Measurements from ENCODE around the gene PPP1R37. TPM values are rescaled to one million over a fixed set of nuclear protein-coding genes. Genes with fewer than 3 reads are reported as not detected.

Gene PPP1R37
- total and polyA plus RNA-seq, 2 experiments from 2014 or later = 14.0 to 30.8 TPM

DNA sequence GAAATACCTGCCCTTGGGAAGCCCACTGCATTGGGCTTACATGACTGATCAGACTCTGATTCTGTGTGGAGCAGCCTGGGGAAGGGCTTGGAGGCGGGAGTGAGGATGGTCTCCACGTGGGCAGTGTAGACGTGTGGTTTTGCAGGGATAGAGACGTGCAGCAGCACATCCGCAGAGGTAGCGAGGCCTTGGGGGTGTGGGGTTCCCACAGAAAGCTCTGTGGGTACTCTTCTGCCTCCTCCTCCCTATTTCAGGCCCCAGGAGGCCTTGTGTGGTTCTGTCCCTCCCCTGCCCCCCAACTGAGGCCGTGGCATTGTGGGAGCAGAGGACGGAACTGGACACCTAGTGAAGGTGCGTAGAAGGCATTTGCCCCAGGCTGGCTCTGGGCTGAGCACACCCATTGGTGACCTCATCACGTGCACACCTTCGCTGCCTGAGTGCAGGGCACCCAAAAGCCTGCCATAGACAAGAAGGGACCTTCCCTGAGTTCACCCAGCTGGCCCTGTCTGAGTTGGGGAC, 28.9 kb downstream of the PPP1R37 start:
- TF ChIP-seq EZH2 (IDR thresholded peaks at IDR 0.05; ENCODE audit: borderline replicate concordance) = no peak
- TF ChIP-seq, protein P1, sequence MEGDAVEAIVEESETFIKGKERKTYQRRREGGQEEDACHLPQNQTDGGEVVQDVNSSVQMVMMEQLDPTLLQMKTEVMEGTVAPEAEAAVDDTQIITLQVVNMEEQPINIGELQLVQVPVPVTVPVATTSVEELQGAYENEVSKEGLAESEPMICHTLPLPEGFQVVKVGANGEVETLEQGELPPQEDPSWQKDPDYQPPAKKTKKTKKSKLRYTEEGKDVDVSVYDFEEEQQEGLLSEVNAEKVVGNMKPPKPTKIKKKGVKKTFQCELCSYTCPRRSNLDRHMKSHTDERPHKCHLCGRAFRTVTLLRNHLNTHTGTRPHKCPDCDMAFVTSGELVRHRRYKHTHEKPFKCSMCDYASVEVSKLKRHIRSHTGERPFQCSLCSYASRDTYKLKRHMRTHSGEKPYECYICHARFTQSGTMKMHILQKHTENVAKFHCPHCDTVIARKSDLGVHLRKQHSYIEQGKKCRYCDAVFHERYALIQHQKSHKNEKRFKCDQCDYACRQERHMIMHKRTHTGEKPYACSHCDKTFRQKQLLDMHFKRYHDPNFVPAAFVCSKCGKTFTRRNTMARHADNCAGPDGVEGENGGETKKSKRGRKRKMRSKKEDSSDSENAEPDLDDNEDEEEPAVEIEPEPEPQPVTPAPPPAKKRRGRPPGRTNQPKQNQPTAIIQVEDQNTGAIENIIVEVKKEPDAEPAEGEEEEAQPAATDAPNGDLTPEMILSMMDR (IDR thresholded peaks at IDR 0.05; ENCODE audit: poor library complexity) = no peak
- TF ChIP-seq EZH2phosphoT487 (IDR thresholded peaks at IDR 0.05; ENCODE audit: low read depth, severe bottlenecking, unreplicated experiment) = no peak
- Histone ChIP-seq H3K4me1 (ENCODE audit: insufficient read depth) (peaks cover 18% of the 10 kb centered on the region), H2AFZ (no peak overlapping the region), H3K4me2 (no peak overlapping the region), H3K27ac (no peak overlapping the region), H3K9me3 (ENCODE audit: low read depth) (no peaks in the 10 kb centered on the region), H3K27me3 (no peaks in the 10 kb centered on the region), H3K79me2 (peaks cover 98% of the 10 kb centered on the region), H3K36me3 (replicated peaks; ENCODE audit: insufficient read depth, low read depth) (no peaks in the 10 kb centered on the region), H4K20me1 (ENCODE audit: insufficient read depth, poor library complexity, severe bottlenecking) (peaks cover 66% of the 10 kb centered on the region), H3K4me3 (no peak overlapping the region), H3K9me2 (replicated peaks; ENCODE audit: insufficient read depth) (no peaks in the 10 kb centered on the region)
- no peak for DNase-seq (ENCODE audit: low spot score)
- WGBS (ENCODE audit: low lambda C conversion rate, missing lambda C conversion rate) = 92% methylated on average over 11 of the region's 11 CpGs

DNA sequence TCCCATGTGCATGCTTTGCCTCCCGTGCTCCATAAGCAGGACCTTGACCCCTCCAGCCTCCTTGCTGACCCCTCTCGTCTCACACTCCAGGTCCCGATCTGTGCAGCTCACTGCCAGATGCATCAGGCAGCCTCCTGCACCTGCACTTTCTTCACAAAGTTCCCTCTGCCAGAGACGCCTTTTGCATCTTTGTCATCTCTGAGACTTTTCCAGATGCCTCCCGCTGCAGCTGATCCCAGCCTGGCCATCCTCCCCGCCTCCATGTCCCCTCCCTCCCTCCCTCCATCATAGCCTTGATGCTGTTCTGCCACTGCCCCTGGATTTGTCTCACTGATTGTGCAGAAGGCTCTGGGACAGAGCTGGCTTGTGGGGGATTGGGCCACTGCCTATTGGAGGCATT, 29.9 kb downstream of the PPP1R37 start:
- Histone ChIP-seq H3K9me2 (replicated peaks; ENCODE audit: insufficient read depth) (no peaks in the 10 kb centered on the region), H3K36me3 (replicated peaks; ENCODE audit: insufficient read depth, low read depth) (no peaks in the 10 kb centered on the region), H3K4me3 (no peak overlapping the region), H4K20me1 (ENCODE audit: insufficient read depth, poor library complexity, severe bottlenecking) (peaks cover 58% of the 10 kb centered on the region), H2AFZ (no peak overlapping the region), H3K27me3 (no peaks in the 10 kb centered on the region), H3K79me2 (peaks cover 98% of the 10 kb centered on the region), H3K27ac (no peak overlapping the region), H3K4me2 (no peak overlapping the region), H3K9me3 (ENCODE audit: low read depth) (no peaks in the 10 kb centered on the region), H3K4me1 (ENCODE audit: insufficient read depth) (peaks cover 11% of the 10 kb centered on the region)
- DNase-seq (ENCODE audit: low spot score) = no peak
- WGBS (ENCODE audit: low lambda C conversion rate, missing lambda C conversion rate) = 90% methylated on average over 6 of the region's 6 CpGs
- TF ChIP-seq EZH2 (IDR thresholded peaks at IDR 0.05; ENCODE audit: borderline replicate concordance) = no peak
- TF ChIP-seq EZH2phosphoT487 (IDR thresholded peaks at IDR 0.05; ENCODE audit: low read depth, severe bottlenecking, unreplicated experiment) = no peak
- TF ChIP-seq, protein P1 (IDR thresholded peaks at IDR 0.05; ENCODE audit: poor library complexity) = no peak

DNA sequence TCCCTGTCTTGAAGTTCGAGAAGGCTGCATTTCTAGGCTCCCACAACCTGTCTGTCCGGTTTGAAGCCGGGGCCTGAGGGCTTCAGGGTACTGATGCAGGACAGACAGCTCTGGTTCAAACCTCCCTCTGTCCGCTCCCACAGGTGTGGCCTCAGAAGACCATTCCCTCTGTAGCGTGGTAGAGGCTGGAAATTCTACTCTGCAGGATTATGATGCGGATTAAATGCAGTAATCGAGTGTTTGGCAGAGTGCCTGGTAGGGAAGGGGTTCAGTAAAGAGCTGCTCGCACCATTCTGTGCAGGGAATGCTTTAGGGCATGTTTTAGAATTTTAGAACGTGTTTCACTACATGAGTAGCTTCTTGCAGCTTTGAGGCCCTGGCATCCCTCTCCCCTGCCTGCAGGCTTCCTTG, 30.5 kb downstream of the PPP1R37 start:
- 58% methylated on average over 9 of the region's 9 CpGs for WGBS (ENCODE audit: low lambda C conversion rate, missing lambda C conversion rate)
- H2AFZ ChIP-seq = no peak overlapping the region
- H3K4me1 ChIP-seq (ENCODE audit: insufficient read depth) = peaks cover 8% of the 10 kb centered on the region
- no peak overlapping the region for H3K4me3 ChIP-seq
- peak; percentile 40 for DNase-seq (ENCODE audit: low spot score)
- H3K36me3 ChIP-seq (replicated peaks; ENCODE audit: insufficient read depth, low read depth) = no peaks in the 10 kb centered on the region
- H4K20me1 ChIP-seq (ENCODE audit: insufficient read depth, poor library complexity, severe bottlenecking) = peaks cover 63% of the 10 kb centered on the region
- H3K9me2 ChIP-seq (replicated peaks; ENCODE audit: insufficient read depth) = no peaks in the 10 kb centered on the region
- H3K9me3 ChIP-seq (ENCODE audit: low read depth) = no peaks in the 10 kb centered on the region
- no peak overlapping the region for H3K4me2 ChIP-seq
- H3K27me3 ChIP-seq = no peaks in the 10 kb centered on the region
- H3K79me2 ChIP-seq = peaks cover 98% of the 10 kb centered on the region
- TF ChIP-seq, protein P1 (IDR thresholded peaks at IDR 0.05; ENCODE audit: poor library complexity) = no peak
- TF ChIP-seq EZH2phosphoT487 (IDR thresholded peaks at IDR 0.05; ENCODE audit: low read depth, severe bottlenecking, unreplicated experiment) = no peak
- no peak for TF ChIP-seq EZH2 (IDR thresholded peaks at IDR 0.05; ENCODE audit: borderline replicate concordance)
- H3K27ac ChIP-seq = peak overlapping the region; percentile 69
